Mammary epithelial cell (primary cell): ENCODE data around the gene SLC16A8.

Experiments used
- CTCF ChIP-seq, 2 donors: IDR thresholded peaks in 1 of 2; conservative IDR thresholded peaks in 1 of 2; 2 replicates each; pipeline ENCODE4 v1.5.1; 2011 to 2012; ENCODE audit warnings: inconsistent platforms in 2 of 2, low read length in 2 of 2, mild to moderate bottlenecking in 2 of 2, control low read depth in 1 of 2, low read depth in 1 of 2; ENCODE audit not compliant: insufficient read depth in 1 of 2; ENCODE audit errors: extremely low read depth in 1 of 2
- EZH2 ChIP-seq: IDR thresholded peaks from 2 replicates; pipeline ENCODE4 v1.6.1; 2012; ENCODE audit warnings: low read length, inconsistent platforms, borderline replicate concordance

GRCh38 chr22:38029370-38029769 lies 54.6 kb downstream of the SLC16A8 start:
- TF ChIP-seq CTCF (conservative IDR thresholded peaks at IDR 0.05 in 1 of 2, IDR thresholded peaks at IDR 0.05 in 1 of 2; ENCODE audit: extremely low read depth in 1 of 2, insufficient read depth in 1 of 2, low read depth in 1 of 2, low read length in 2 of 2) (no peak), EZH2 (no peak)
